GM19035 (cell line): Measurements from ENCODE around the gene CHRNG.

Experiments
- ATAC-seq: cut with Tn5 transposase; IDR thresholded peaks from one replicate; pipeline ENCODE4 v1.9.1; 2021; ENCODE audit not compliant: unreplicated experiment

The CHRNG gene

DNA sequence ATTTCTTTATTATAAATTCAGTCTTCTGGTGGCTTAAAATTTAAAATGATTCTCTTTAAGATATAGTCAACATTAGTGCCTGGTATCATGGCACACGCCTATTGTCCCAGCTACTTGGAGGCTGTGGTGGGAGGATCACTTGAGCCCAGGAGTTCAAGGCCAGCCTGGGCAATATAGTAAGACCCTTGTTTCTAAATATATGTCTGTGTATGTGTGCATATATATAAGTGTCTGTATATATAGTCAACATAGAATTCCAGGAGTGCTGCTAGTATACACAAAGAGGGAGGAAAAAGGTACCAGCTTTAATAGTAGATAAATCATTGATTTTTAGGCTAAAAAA, 35.9 kb downstream of the CHRNG start:
- ATAC-seq, result no peak

DNA sequence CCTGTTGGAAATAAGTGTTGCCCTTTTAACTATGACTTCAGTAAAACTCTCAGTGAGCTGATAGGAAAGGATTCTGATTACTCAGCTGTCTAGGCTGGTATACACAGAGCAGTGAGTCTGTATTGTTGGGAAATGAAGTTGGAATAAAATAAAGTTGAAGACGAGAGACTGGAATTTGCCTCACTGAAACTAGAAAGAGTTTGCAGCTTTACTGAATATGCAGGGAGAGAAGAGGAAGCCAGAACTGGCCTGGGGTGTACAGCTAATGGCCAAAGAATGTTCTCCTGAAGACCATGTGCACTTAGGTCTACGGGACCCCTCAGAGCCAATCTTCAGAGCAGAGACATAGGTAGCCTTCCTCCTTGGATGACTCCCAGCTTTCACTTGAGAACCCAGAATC, 37.5 kb downstream of the CHRNG start:
- no peak for ATAC-seq

DNA sequence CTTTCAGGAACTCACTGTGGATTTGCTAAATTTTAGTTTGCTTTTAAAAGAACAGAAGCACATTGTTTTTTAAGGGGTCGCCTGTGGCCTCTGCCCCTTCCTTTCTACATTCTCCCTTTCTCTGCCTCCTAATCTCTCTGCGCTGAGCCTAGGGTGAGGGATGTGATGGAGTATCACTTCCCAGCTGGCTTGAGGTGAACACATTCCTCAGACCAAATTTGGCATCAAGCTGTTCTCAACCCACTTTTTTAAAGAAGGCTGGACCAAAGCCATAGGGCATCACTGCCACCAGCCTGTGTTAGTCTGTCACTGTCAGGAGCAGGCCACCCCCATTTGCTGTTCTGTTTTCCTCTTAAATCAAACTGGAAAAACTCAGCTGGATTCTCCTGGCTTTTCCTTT, 38.3 kb downstream of the CHRNG start:
- ATAC-seq, result no peak

DNA sequence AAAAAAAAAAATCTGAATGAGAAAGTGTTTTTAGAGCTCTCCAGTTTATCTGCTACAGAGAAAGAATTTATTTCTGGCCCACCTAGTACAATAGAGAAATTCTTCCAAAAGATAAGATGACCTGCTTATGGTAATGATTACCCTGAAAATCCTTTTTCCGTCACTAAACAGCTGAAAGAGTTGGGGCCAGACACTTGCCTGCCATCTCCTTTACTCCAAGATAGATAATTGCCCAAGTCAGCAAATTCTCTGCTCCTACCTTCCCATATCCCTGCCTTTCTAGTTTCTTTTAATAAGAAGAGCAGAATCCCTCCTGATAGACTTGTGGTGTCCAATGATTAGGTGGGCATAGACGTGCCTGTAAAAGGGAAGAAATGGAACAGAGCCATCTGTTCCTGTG, 39.1 kb downstream of the CHRNG start:
- ATAC-seq, result no peak

DNA sequence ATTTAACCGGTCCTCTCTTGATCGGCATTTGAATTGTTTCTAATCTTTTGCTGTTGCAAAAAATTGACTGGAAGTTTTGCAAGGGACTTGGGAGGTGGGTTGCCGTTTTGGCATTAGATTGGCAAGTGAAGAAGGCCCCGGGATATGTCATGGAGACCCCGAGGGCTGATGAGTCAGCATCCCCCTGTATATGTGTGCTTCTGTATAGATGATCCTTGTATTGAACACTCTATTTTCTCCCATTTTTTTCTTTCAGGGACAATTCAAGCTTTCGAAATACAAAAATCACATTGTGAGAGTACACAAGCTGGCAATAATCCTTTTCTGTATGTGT, 41.1 kb downstream of the CHRNG start:
- ATAC-seq, result no peak

DNA sequence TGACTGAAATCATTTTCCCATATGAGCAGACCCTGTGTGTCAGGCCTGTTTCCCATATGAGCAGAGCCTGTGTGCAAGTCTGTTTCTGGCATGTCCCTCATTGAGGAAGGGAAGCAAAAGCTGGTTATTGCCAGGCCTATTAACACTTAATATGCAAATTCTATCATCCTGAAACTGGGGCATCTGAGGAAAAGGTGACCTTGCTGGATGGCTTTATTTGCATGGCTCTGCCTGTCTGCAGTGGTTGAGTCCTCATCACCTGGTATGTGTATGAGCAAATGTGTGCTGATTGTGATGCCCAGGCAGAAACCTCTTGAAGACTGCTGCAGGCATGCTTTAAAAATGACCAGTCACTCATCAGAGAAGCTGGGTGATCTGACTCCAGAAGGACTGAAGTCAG, 42.2 kb downstream of the CHRNG start:
- ATAC-seq, result no peak

DNA sequence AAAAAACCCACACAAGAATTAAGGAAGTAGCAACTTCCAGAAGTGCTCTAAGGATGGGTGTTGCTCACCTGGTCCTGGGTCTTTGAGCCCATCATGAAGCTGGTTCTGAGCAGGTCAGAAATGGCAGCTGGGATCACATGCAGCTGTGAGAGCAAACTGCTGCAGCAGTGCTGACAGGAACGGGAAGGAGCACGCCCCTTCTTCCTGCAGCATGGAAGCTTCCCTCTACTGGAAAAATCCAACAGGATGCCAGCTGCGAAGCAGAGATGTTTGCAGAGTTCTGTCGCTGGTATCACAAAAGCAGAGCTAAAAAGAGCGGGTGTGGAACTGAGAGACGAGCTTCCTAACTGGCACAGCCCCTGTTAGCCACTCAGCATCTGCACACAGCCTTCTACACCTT, 44.7 kb downstream of the CHRNG start:
- no peak for ATAC-seq

DNA sequence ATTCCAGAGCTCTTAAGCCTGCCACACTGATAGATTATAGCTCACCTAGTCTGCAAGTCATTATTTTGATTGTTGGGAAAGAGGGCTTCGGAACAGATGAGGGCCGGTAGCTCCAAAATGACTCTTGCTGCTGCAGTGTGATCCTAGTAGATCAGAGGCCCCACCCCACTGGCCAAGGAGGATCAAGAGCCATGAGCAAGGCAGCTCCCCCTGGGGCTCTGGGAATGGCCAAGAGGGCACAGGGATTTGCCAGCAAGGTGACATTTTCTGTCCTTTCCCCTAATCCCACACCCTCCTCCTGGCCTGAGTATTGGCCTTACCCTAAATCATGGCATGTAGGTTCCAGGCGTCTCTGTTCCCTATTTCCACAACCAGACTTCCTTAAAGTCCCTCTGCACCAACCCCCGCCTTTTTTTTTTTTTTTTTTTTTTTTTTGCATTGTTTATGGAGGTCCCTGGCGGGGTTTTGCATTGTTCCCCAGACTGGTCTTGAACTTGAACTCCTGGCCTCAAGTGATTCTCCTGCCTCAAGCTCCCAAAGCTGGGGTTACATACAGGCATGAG, 47.5 kb downstream of the CHRNG start:
- no peak for ATAC-seq

DNA sequence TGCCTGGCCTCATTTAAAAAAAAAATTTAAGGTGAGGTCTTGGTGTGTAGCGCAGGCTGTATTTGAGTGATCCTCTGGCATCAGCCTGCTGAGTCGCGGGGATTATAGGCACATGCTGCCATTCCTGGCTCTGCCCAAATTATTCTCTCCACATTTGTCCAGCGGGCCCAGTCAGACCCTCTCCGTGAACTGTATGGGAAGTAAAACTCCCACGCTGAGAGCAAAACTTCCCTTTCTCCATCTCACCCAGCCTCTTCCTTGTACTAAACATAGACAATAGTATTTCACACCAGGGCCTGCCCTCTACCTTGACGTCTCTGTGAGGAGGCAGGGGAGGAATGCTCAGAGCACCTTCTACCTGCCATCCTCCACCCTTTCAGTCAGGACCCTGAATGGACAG, 48.0 kb downstream of the CHRNG start:
- ATAC-seq, result no peak

DNA sequence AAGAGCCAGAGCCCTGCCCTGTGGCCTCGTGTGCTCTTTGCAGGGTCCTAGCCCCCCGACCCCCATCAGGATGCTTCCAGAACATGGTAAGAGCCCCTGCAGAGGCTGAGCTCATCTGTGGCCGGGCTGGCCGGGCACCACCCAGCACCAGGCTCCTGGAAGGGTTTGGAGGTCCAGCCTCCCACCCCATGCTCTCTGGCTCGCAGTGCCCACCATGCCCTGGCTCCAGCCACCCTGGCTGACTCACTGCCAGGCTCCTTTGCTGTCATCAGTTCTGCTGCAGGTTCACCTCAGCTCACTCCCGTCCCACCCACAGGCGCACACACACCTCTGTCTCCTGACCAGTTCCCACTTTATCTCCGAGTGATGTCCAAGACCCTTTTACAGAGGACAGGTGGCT, 48.5 kb downstream of the CHRNG start:
- no peak for ATAC-seq

DNA sequence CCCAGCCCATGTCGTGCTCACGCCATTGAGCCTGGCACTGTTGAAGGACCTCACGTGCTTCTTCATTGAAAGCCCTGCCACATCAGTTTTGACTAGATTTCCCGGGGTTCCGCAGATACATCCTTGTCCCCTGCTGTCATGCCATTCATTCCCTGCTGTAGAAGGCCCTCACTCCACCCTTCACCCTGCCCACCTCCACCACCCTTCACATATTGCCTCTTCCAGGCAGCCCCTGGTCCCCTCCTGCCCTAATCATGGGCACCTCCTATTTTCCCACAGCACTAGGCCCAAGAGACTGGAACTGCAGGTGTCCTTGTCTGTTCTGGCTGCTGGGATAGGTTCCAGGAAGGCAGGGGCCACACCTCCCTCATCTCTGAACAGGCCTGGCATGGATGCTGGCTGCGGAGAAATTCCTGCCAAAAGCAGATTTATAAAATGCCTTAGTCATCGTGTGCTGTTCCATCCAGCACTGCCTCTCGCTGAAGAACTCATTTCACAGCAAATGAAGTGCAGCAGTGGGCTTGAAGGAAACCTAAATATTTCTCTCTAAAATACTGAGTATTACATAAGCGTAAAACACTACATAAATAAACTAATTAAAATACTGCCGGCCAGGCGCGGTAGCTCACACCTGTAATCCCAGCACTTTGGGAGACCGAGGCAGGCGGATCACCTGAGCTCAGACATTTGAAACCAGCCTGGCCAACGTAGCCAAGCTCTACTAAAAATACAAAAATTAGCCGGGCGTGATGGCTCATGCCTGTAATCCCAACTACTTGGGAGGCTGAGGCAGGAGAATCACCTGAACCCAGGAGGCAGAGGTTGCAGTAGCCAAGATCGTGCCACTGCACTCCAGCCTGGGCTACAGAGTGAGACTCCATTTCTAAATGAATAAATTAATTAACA, 49.4 kb downstream of the CHRNG start:
- ATAC-seq, result no peak

DNA sequence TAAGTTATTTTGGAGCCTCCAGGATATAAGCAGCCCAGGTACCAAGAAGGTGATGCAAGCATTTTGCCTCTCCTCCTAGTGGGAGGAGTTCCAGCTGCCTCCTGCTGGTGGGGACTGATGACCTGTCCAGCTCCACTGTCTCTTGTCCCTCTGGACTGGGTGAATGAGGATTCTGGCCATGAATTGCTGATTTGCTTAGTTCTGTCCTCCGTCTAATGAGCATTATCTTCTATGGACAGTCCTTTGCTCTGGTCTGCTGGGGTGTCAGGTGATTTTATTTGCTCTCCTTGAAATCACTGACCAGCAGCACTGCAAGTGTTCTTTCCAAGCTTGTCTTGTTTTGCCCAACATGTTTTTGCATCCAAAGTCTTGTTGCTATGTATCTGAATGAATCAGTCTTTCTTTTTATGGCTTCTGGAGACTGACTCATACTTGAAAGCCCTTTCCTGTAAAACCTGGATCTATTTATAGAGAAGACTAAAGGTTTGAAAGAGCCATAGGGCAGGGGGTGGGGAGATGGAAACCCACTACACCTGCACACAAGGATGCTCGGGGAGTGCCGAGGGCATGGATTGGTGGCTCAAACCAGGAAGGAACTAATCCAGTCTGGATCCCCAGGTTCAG, 53.4 kb downstream of the CHRNG start:
- no peak for ATAC-seq

DNA sequence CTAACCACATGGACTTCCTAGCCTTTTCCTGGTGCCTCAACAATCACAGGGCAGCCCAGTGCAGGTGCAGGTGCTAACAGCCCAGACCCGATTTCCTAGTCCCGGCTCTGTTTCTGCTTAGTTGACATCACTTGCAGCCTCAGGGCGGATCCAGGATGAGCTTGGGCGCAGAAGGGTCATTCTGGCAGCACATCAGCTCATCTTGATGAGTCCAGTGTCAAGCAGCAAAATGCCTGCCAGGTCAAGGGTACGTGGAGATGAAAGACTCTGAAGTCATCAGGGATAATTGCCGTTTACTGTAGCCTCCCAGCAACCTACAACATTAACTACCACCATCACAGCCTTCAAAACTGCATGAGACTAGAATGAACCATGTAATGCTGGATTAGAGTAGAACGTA, 54.5 kb downstream of the CHRNG start:
- ATAC-seq, result no peak
